A549 (cell line): ENCODE measurements around the gene TUBA4A. TPM values are rescaled to one million over a fixed set of nuclear protein-coding genes. Genes with fewer than 3 reads are reported as not detected.

Experiments used
- ATAC-seq, 2 experiments: fragments of 200-7000 bp in 1 of 2; fragments of >200 bp in 1 of 2; cut with Nextera tagmentation in 1 of 2; cut with Tn5 transposase in 1 of 2; 3 replicates each; pipeline versions ENCODE4 v1.8.0 to v1.9.1; 2018 to 2020; ENCODE audit warnings: mild to moderate bottlenecking in 1 of 2, moderate library complexity in 1 of 2
- CTCF ChIA-PET: fragments of 300-600 bp; sonication (Branson Sonifier 250); formaldehyde crosslinking; extraction: SDS; loops from one replicate; lab custom pipeline; 2021; ENCODE audit warnings: antibody characterized with exemption, inconsistent platforms; lab: Yijun Ruan, JAX
- POLR2A ChIA-PET: fragments of 350-600 bp; formaldehyde crosslinking; extraction: SDS; loops from one replicate; lab custom pipeline; 2021; ENCODE audit warnings: antibody characterized with exemption, inconsistent platforms; lab: Yijun Ruan, JAX
- DNase-seq, 2 experiments: peaks; one replicate each; pipeline versions ENCODE4 v3.0.0 to v3.0.0-alpha.2; 2011 to 2016; ENCODE audit warnings: low read depth in 1 of 2, low spot score in 1 of 2
- FAIRE-seq: peaks from 2 replicates; lab custom pipeline; 2011; peaks lifted over from hg19 to GRCh38; lab: Jason Lieb, UNC
- H3K27ac ChIP-seq, 2 experiments: fragments of >200 bp; sonication (Bioruptor Twin); formaldehyde crosslinking; 3 replicates each; pipeline ENCODE4 v1.5.1; 2016 to 2017
- H3K4me1 ChIP-seq: fragments of >200 bp; sonication (Bioruptor Twin); formaldehyde crosslinking; 3 replicates; pipeline ENCODE4 v1.6.1; 2016
- H3K4me2 ChIP-seq: fragments of >200 bp; sonication (Bioruptor Twin); formaldehyde crosslinking; 3 replicates; pipeline ENCODE4 v1.6.1; 2016
- H3K4me3 ChIP-seq: fragments of >200 bp; sonication (Bioruptor Twin); formaldehyde crosslinking; 3 replicates; pipeline ENCODE4 v1.5.1; 2016
- H3K9me3 ChIP-seq: fragments of >200 bp; sonication (Bioruptor Twin); formaldehyde crosslinking; 3 replicates; pipeline ENCODE4 v1.6.1; 2016
- CBX8 ChIP-seq: fragments of 200-600 bp; sonication (generic); IDR thresholded peaks from 2 replicates; pipeline ENCODE4 v1.6.1; 2016
- CEBPB ChIP-seq, 2 experiments: fragments of >200 bp in 1 of 2; sonication (Bioruptor Twin) in 1 of 2; formaldehyde crosslinking in 1 of 2; IDR thresholded peaks; 2 replicates each; pipeline ENCODE4 v1.6.1; 2012 to 2016
- CHD2 ChIP-seq: fragments of 150-350 bp; IDR thresholded peaks from 2 replicates; pipeline ENCODE4 v1.6.1; 2014; ENCODE audit warnings: low read length; ENCODE audit not compliant: partially characterized antibody
- CTCF ChIP-seq: fragments of >200 bp; sonication (Bioruptor Twin); formaldehyde crosslinking; IDR thresholded peaks from 3 replicates; pipeline ENCODE4 v1.5.1; 2016
- EHF ChIP-seq: fragments of 250-450 bp; sonication (Bioruptor Pico); IDR thresholded peaks from 2 replicates; pipeline ENCODE4 v1.5.0; 2020; ENCODE audit warnings: mild to moderate bottlenecking
- EHMT2 ChIP-seq: fragments of 200-600 bp; sonication (generic); IDR thresholded peaks from 2 replicates; pipeline ENCODE4 v1.6.1; 2016; ENCODE audit warnings: antibody characterized with exemption, low read depth, mild to moderate bottlenecking, moderate library complexity
- ELK1 ChIP-seq: fragments of 150-350 bp; IDR thresholded peaks from 2 replicates; pipeline ENCODE4 v1.6.1; 2014; ENCODE audit warnings: low read depth, mild to moderate bottlenecking, low read length
- FOXS1 ChIP-seq: fragments of 250-450 bp; sonication (Bioruptor Pico); IDR thresholded peaks from 2 replicates; pipeline ENCODE4 v1.5.0; 2020; ENCODE audit warnings: mild to moderate bottlenecking, moderate library complexity
- GATA3 ChIP-seq: IDR thresholded peaks from 2 replicates; pipeline ENCODE4 v1.6.1; 2012; ENCODE audit warnings: borderline replicate concordance
- HDAC2 ChIP-seq: fragments of 200-600 bp; sonication (generic); IDR thresholded peaks from 2 replicates; pipeline ENCODE4 v1.6.1; 2016
- HES2 ChIP-seq: fragments of >200 bp; sonication (Bioruptor Twin); formaldehyde crosslinking; IDR thresholded peaks from 2 replicates; pipeline ENCODE4 v1.6.1; 2016
- HEYL ChIP-seq: fragments of 250-450 bp; sonication (Bioruptor Pico); IDR thresholded peaks from 2 replicates; pipeline ENCODE4 v1.8.0; 2021; ENCODE audit warnings: mild to moderate bottlenecking, moderate library complexity
- HOXB13 ChIP-seq: fragments of 250-450 bp; sonication (Bioruptor Pico); IDR thresholded peaks from 2 replicates; pipeline ENCODE4 v1.5.0; 2020; ENCODE audit warnings: low read depth, mild to moderate bottlenecking, moderate library complexity
- JUN ChIP-seq, 2 experiments: fragments of >200 bp; sonication (Bioruptor Twin); formaldehyde crosslinking; IDR thresholded peaks; 2 replicates in 1 of 2; 3 replicates in 1 of 2; pipeline ENCODE4 v1.6.1; 2016 to 2017
- MAX ChIP-seq: IDR thresholded peaks from 2 replicates; pipeline ENCODE4 v1.6.1; 2012
- MAZ ChIP-seq: fragments of 150-350 bp; IDR thresholded peaks from 2 replicates; pipeline ENCODE4 v1.6.1; 2014; ENCODE audit warnings: antibody characterized with exemption, low read depth, low read length, borderline replicate concordance
- NFE2L2 ChIP-seq: fragments of 150-350 bp; conservative IDR thresholded peaks from 2 replicates; pipeline ENCODE4 v1.6.1; 2014; ENCODE audit warnings: low read length
- NPAS2 ChIP-seq: fragments of 250-450 bp; sonication (Bioruptor Pico); IDR thresholded peaks from 2 replicates; pipeline ENCODE4 v1.8.0; 2022; ENCODE audit warnings: mild to moderate bottlenecking, moderate library complexity, borderline replicate concordance
- PHF8 ChIP-seq: fragments of 200-600 bp; sonication (generic); IDR thresholded peaks from 2 replicates; pipeline ENCODE4 v1.6.1; 2016; ENCODE audit warnings: low read depth, mild to moderate bottlenecking, antibody characterized with exemption, moderate library complexity, borderline replicate concordance
- RAD21 ChIP-seq, 2 experiments: fragments of >200 bp in 1 of 2; sonication (Bioruptor Twin) in 1 of 2; formaldehyde crosslinking in 1 of 2; IDR thresholded peaks in 1 of 2; conservative IDR thresholded peaks in 1 of 2; 2 replicates in 1 of 2; 3 replicates in 1 of 2; pipeline ENCODE4 v1.6.1; 2012 to 2018; ENCODE audit warnings: inconsistent platforms in 1 of 2
- RARB ChIP-seq: fragments of 250-450 bp; sonication (Bioruptor Pico); IDR thresholded peaks from 2 replicates; pipeline ENCODE4 v1.8.0; 2021; ENCODE audit warnings: mild to moderate bottlenecking, moderate library complexity
- RCOR1 ChIP-seq: fragments of 150-350 bp; IDR thresholded peaks from 2 replicates; pipeline ENCODE4 v1.6.1; 2014; ENCODE audit warnings: antibody characterized with exemption, low read length, low read depth
- RNF2 ChIP-seq: fragments of 200-600 bp; sonication (generic); IDR thresholded peaks from 2 replicates; pipeline ENCODE4 v1.6.1; 2016; ENCODE audit warnings: low read depth, mild to moderate bottlenecking, antibody characterized with exemption, moderate library complexity, borderline replicate concordance
- SMC3 ChIP-seq: fragments of >200 bp; sonication (Bioruptor Twin); formaldehyde crosslinking; IDR thresholded peaks from 3 replicates; pipeline ENCODE4 v1.6.1; 2018; ENCODE audit warnings: inconsistent platforms
- ZC3H11A ChIP-seq: fragments of 450-650 bp; IDR thresholded peaks from 2 replicates; pipeline ENCODE4 v1.6.1; 2014; ENCODE audit warnings: antibody characterized with exemption, mild to moderate bottlenecking
- ZSCAN20 ChIP-seq: fragments of 250-450 bp; sonication (Bioruptor Pico); IDR thresholded peaks from 2 replicates; pipeline ENCODE4 v1.8.0; 2022; ENCODE audit warnings: mild to moderate bottlenecking, moderate library complexity
- WGBS: methylation state at CpG from one replicate; pipeline ENCODE4 v1.1.6; 2017; ENCODE audit errors: missing lambda C conversion rate; 5-methylcytosine and 5-hydroxymethylcytosine counted together
- polyA plus RNA-seq, 4 experiments: library from polyadenylated mRNA; depleted of rRNA in 3 of 4; stranded (reverse); fragments of >200 nt; fragmentation: RNase III in 1 of 4; extraction: RNeasy Plus Mini Kit Qiagen cat#74134 plus additional on column Dnase treatment in 1 of 4; gene quantifications; 2 replicates in 3 of 4; 3 replicates in 1 of 4; pipeline ENCODE4 v1.2.3, GENCODE V29; 2011 to 2017

Gene TUBA4A
- polyA plus RNA-seq, 2 of the 4 experiments (the other 2 are of a cell fraction): 222 to 450 TPM

GRCh38 chr2:219281588-219281987, 27.9 kb upstream of the TUBA4A start:
- Histone ChIP-seq H3K4me2 (peak overlapping the region; percentile 95; the same call in 1 of the 3 replicates), H3K9me3 (no peaks in the 10 kb centered on the region), H3K27ac (no peak overlapping the region), H3K4me1 (peaks cover 40% of the 10 kb centered on the region), H3K4me3 (no peak overlapping the region)
- ATAC-seq (no peak), FAIRE-seq (no peak), DNase-seq (no peak)
- ChIA-PET POLR2A (interaction anchor here (1.8 kb wide), 1 partner anchor 64 kb away, joined by 8 read pairs; no protein-coding TSS in a partner anchor), CTCF (interaction anchor here (0.8 to 16.2 kb wide), 5 partner anchors 14 to 122 kb away, joined by 3 to 540 read pairs (median 65); partner anchors contain the start of genes ABCB6, TUBA4A and TUBA4B)
- no peak for TF ChIP-seq JUN (IDR thresholded peaks at IDR 0.05)
- TF ChIP-seq ELK1: no peak
- TF ChIP-seq EHMT2: no peak
- no peak for TF ChIP-seq HEYL (CRISPR knock-in tag)
- TF ChIP-seq NPAS2 (CRISPR knock-in tag): no peak
- no peak for TF ChIP-seq CHD2
- TF ChIP-seq RCOR1: no peak
- no peak for TF ChIP-seq EHF
- TF ChIP-seq NFE2L2: no peak
- no peak for TF ChIP-seq ZC3H11A
- no peak for TF ChIP-seq PHF8
- no peak for TF ChIP-seq SMC3
- TF ChIP-seq MAX: no peak
- WGBS: 83% methylated on average over 8 of the region's 8 CpGs

- peaks cover 41% of the 10 kb centered on the region for H3K4me1 ChIP-seq
- CTCF ChIA-PET: interaction anchor here (0.6 to 16.2 kb wide), 8 partner anchors 10 to 109 kb away, joined by 3 to 540 read pairs (median 4); partner anchors contain the start of genes ABCB6, TUBA4A and TUBA4B
- DNase-seq: no peak
- H3K4me3 ChIP-seq: no peak overlapping the region; the same call in 2 of the 3 replicates
- H3K9me3 ChIP-seq: no peaks in the 10 kb centered on the region
- TF ChIP-seq CEBPB (IDR thresholded peaks at IDR 0.05) (no peak), NFE2L2 (no peak), EHMT2 (no peak), ELK1 (no peak), GATA3 (no peak), CHD2 (no peak), ZSCAN20 (CRISPR knock-in tag) (no peak), CBX8 (no peak), RAD21 (conservative IDR thresholded peaks at IDR 0.05 in 1 of 2, IDR thresholded peaks at IDR 0.05 in 1 of 2) (no peak), MAZ (no peak), PHF8 (no peak), HES2 (no peak), CTCF (no peak), RARB (no peak), RNF2 (no peak), HDAC2 (no peak), HOXB13 (CRISPR knock-in tag) (no peak), FOXS1 (CRISPR knock-in tag) (no peak)
- FAIRE-seq: no peak
- 100% methylated on average over 3 of the region's 4 CpGs for WGBS
- no peak for ATAC-seq
- H3K27ac ChIP-seq: peak overlapping the region; percentile 96 to 99
- H3K4me2 ChIP-seq: peak overlapping the region; percentile 95
- POLR2A ChIA-PET: interaction anchor here (0.9 kb wide), 1 partner anchor 51 kb away, joined by 3 read pairs; the partner anchor contains the start of genes ANKZF1 and ATG9A
Observed at GRCh38 chr2:219280651-219281050, 26.9 kb upstream of the TUBA4A start.
